ENCODE data around the gene HPSE2.

DNA sequence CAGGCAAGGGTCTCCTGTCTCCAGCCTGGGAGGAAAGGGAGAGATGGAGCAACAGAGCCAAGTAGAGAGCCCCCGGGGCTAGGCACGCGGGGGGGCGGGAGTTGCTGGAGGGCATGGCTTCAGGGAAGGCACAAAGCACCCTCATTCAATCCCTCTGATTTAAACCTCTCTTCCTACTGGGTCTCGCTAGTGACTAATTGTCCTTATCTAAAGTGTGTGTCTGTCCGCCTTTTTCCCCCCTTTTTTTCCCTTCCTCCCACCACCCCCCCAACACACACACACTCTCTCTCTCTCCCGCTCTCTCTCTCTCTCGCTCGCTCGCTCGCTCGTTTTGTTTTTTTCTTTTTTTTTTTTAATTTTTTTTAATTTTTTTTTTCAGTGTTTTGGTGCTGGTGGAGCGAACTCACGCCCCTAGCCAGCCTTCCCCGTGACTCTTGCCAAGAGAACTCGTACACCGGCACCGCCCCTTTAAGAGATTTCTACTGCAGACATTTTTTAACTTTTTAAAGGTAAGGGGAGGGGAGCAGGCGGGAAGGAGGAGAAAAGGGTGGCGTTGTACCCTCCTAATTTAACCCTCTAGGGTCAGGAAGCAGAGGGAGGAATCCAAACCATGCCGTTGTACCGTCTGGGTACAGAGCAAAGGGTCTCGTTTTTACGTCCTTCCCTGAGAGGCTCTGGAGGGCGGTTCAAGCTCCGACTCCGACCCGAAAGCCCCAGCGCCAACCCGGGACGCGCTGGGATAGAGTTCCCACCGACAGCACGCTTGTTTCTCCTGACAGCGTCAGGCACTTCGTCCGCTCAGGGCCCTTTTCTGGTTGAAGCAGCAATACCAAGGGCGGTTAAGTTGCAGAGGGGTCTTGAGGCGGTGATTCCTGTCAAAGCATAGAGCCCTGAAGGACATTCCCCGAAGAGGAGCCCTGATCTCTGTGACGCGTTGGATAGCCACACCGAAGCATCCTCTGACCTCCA is at the start of gene HPSE2:
- no peak for TF ChIP-seq POLR2A (IDR thresholded peaks at IDR 0.05; ENCODE audit: low read depth, low read length)
- TF ChIP-seq POLR2AphosphoS5 (IDR thresholded peaks at IDR 0.05; ENCODE audit: low read depth, low read length), result no peak
- no peak for TF ChIP-seq SPI1 (IDR thresholded peaks at IDR 0.05; ENCODE audit: low read depth, low read length)
- TF ChIP-seq TAF1 (IDR thresholded peaks at IDR 0.05; ENCODE audit: low read depth, low read length), result no peak
- TF ChIP-seq POU2F2 (IDR thresholded peaks at IDR 0.05; ENCODE audit: low read depth, low read length), result no peak

Measured in GM12891 (cell line).